Activated T-helper 9 cell treated with anti-CD3 and anti-CD28 coated beads, Interleukin-2, amount 50 U/mL, for 16 hours (primary cell): ENCODE data around the gene CNRIP1.
A peak's percentile ranks its signal among the peaks of the same experiment; 100 is the strongest.
"Not testable (repeated sequence)": the region's sequence is repeated elsewhere in the genome, so short reads cannot be mapped to it uniquely, and the experiment has no call there.

ENCODE experiments used
- DNase-seq: peaks from one replicate; pipeline ENCODE4 v3.0.0-alpha.2; 2020; ENCODE audit warnings: low read depth

The CNRIP1 gene

DNA sequence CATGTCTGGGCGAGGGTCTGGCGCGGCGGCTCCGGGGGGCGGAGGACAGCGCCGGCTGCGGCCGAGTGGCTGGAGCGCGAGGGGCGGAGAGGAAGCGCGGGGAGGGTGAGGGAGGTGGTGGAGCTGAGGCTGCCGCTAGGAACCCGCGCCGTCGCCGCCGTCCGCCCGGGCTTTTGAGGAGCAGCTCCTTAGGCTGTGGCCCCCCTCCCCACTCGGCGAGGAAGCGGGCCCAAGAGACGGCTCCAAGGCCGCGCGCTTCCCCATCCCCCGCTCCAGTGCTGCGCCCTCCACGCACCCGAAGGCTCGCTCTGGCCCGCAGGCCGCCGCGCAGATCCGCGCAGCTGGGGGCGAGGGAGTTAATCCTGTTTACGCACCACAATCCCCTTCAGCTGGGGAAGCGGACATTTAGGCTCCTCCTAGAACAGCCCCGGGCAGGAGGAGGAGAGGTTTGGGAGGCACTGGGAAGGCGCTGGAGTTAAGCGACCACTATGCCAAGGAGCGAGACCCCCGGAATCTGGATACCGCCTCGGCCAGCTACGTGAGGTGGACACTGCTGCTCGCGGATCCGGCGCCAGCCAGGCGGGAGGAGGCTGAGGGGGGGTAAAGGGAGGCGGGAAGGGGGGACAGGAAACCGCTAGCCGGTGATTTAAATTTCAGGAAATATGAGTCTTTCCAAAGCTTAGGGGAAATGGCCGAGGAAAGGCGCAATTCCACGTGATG is at the start of gene CNRIP1:
Gene CNRIP1 (minus strand): TSS at position 552 of the 720 bp plus-strand sequence. CDS start 549 bp downstream, at position 3.
- DNase-seq: no peak

- DNase-seq: no peak
Observed at GRCh38 chr2:68369337-68369734, 49.6 kb upstream of the CNRIP1 start.

GRCh38 chr2:68368654-68369336 is 49.0 kb upstream of the CNRIP1 start:
- no peak for DNase-seq

DNA sequence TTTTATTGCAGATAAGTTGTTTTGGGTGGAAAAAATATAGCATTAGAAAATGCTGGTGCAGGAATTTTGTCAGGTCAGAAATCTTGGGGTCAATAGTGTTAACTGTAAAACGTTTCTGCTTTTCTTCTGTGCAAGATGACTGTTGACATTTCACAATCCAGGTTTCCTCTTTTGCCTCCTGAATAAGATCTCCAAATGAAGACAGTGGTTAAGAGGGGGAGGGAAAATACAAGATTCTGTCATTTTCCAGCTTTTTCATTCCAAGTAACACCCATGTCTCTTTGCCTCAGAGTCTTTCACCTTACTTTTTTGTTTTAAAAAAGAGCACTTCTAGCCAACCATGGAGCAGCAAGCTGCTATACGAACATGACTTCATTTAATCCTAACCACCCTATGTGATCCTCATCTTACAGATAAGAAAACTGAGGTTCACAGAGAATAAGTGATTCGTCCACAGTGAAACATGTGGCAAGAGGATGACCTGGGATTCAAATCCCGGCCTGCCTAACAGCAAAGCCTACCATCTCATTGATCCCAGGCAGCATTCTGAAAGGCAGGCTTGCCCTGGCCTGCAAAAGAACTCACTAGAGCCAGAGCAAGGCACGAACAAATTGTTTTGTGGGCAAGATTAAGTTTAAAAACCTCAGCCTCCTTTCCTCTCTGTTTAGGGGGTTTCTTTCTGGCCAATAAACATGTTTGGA is 48.4 kb upstream of the CNRIP1 start:
- no peak for DNase-seq

- no peak for DNase-seq
Observed at GRCh38 chr2:68366083-68366560, 46.4 kb upstream of the CNRIP1 start.

DNA sequence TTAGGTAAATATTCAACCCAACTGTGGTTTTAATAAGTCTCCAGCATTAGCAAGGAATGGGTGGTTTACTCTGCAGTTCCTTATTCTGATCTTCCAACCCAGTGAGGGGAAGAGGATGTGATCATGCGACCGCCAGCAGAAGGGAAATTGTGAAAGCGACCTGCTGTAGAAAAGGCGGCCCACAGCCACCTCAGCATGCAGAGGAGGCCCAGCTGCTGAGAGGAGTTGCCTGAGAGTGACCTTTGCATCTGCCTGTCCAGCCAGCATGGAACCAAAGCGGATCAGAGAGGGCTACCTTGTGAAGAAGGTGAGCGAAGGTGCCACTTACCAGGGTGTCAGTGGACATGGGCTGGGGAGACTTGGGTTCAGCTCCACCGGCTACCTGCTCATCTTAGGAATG is 45.3 kb upstream of the CNRIP1 start, which contains the start of gene PLEK:
Gene PLEK (plus strand): TSS at position 196 of the 400 bp plus-strand sequence. CDS start 70 bp downstream, at position 266.
- no peak for DNase-seq

- DNase-seq: no peak
Observed at GRCh38 chr2:68363721-68364120, 44.0 kb upstream of the CNRIP1 start.

- DNase-seq: no peak
Observed at GRCh38 chr2:68362749-68363148, 43.0 kb upstream of the CNRIP1 start.

- DNase-seq: peak; percentile 67
Observed at GRCh38 chr2:68362069-68362468, 42.3 kb upstream of the CNRIP1 start.

DNA sequence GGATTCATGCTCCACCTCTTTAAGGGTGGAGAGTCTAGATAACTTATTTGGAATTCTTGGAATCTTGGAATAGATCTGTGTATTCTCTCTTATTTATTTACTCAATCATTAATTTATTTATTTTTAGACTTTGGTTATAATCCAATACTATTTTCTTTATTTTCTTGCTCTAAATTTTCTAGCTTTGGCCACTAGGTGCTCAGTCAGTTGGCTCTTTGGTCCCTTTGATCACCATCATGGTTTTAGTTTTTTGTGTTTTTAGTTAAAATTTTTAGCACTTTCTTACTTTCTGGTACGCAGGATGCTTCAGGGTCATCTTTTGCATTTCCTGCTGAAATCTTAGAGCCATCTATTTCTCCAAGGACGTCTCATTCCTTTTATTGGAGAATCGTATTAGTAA is 40.1 kb upstream of the CNRIP1 start:
- no peak for DNase-seq

GRCh38 chr2:68357605-68358337 is 38.0 kb upstream of the CNRIP1 start:
- DNase-seq: no peak

DNA sequence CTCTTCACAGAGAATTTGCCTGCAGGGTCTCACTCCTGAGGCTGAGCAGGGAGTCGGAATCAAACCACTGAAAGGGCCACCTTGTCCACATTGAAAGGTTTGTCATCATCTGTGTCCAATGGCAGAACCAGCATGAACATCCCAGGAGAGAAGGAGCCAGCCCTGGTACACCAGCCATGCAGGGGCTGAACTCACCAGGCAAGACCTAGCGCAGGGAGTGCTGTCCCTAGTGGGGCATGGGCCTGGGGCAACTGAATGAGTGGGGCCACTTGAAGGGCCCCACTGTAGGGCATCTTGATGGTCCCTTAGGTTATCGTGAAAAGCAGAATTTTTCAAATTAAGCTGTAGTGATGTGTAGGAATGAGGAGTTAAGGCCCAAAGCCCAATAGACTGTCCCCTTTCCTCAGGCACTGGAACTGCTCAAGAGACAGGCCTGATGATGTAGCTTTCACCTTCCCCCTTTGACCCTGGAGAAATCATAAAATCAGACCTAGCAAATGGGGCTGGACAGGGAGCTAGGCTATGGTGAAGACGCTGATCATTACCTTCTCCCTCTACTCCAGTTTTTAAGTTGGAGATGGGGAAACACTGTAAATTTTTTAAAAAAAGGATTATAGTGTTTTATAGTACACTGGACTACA is 37.0 kb upstream of the CNRIP1 start:
- DNase-seq: no peak

- DNase-seq: no peak
Observed at GRCh38 chr2:68352651-68353391, 33.1 kb upstream of the CNRIP1 start.

DNA sequence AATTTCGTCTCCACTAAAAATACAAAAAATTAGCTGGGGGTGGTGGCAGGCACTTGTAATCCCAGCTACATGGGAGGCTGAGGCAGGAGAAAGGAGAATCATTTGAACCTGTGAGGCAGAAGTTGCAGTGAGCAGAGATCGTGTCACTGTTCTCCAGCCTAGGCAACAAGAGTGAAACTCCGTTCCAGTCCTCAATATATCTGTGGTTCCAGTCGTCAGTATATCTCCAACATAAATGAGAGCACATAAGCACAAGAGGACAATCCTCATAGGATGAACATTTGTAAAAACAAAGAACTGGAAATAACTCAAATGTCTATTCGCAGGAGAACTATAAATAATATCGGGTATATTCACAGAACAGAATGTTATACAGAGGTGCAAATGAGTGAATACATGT is 32.2 kb upstream of the CNRIP1 start:
- DNase-seq: no peak

- DNase-seq: not testable (repeated sequence)
Observed at GRCh38 chr2:68349091-68349490, 29.3 kb upstream of the CNRIP1 start.

- DNase-seq: no peak
Observed at GRCh38 chr2:68345129-68345875, 25.6 kb upstream of the CNRIP1 start.

DNA sequence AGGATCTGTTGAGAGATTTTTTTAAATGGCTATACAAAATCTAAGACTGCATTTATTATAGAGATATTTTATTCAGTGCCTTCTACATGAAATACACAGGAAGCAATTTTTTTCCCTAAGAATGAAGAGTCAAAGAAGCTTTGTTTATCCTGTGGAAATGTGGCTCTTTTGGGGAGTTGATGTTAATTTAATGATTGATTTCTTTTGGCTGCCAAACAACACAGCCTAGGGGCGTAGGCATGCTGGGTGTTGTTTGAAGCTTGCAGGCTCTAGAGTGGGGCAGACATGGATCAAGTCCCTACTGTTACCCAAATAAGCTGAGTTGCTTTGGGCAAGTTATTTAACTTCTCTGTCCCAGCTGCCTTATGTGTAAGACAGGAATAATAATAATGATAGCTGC is 24.3 kb upstream of the CNRIP1 start:
- DNase-seq: no peak

DNA sequence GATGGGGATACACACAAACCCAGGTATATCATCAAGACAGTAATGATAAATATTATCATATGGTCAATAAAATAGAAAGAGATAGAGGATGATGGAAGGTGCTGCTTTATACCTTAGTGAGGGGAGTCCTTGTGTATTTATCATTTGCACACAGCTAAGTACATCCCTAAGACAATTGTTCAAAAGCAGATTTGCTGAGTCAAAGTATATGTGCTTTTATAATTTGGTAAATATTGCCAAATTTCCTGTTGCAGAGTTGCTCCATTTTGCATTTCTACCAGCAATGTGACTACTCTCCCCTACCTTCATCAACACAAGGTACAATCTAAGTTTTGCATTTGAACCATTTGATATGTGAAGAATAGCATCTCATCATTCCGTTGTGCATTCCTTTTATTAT is 22.7 kb upstream of the CNRIP1 start:
- no peak for DNase-seq

DNA sequence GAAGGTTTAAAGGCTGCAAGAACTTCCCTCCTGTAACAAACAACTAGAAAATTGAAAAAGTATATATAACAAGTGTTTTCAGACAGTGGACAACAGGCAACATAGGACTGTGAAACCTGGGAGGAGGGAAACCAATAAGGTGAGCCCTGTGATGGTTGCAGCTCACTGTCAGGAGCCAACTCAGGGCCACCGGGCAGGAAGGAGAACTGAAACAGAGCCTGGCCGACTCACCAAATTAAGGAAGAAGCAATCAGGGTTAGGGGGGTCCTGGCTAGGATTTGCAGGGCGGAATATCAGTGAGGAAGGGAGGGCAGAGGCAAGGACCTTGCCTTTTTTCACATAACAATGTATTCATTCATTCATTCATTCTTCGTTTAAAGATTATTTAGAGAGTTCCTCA is 21.8 kb upstream of the CNRIP1 start:
- no peak for DNase-seq

DNA sequence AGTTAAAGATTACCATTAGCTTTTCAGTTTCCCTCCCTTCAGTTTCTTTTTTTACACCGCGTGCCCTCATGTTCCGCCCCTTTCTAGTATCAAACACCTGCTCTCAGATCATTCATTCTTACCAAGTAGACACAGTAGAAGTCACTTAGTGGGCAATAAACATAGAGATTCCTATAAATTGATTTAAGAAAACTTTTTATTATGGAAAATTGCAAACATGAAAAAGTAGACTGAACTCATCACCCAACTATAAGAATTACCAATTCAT is 21.2 kb upstream of the CNRIP1 start:
- DNase-seq: no peak
